K562 (cell line): ENCODE results near the gene SETD5. TPM values are rescaled to one million over a fixed set of nuclear protein-coding genes. Genes with fewer than 3 reads are reported as not detected.

Experiments
- BACH1 ChIP-seq: fragments of 200-800 bp; sonication (Bioruptor generic); IDR thresholded peaks from 2 replicates; pipeline ENCODE4 v1.6.1; 2016; ENCODE audit warnings: missing genetic modification characterization, missing compliant biosample characterization
- CXXC5 ChIP-seq: fragments of 250-450 bp; sonication (Bioruptor Pico); IDR thresholded peaks from 2 replicates; pipeline ENCODE4 v1.8.0; 2022; ENCODE audit warnings: inconsistent platforms, mild to moderate bottlenecking, moderate library complexity
- EP300 ChIP-seq: IDR thresholded peaks from 2 replicates; pipeline ENCODE4 v1.6.1; 2012; ENCODE audit warnings: low read length, improper control_type of control experiment
- ESRRA ChIP-seq: fragments of 450-650 bp; IDR thresholded peaks from 2 replicates; pipeline ENCODE4 v1.6.1; 2014; ENCODE audit warnings: low read depth, mild to moderate bottlenecking, moderate library complexity, borderline replicate concordance
- ETV1 ChIP-seq: fragments of 450-650 bp; conservative IDR thresholded peaks from 2 replicates; pipeline ENCODE4 v1.6.1; 2016; ENCODE audit warnings: missing genetic modification characterization, control low read depth, low read depth, missing compliant biosample characterization
- JUN ChIP-seq, 2 experiments: sonication (generic) in 1 of 2; formaldehyde crosslinking in 1 of 2; IDR thresholded peaks; 2 replicates each; pipeline versions ENCODE4 v1.6.1 to v1.8.0; 2012 to 2022; ENCODE audit warnings: borderline replicate concordance in 2 of 2, mild to moderate bottlenecking in 2 of 2, improper control_type of control experiment in 1 of 2, low read depth in 1 of 2, low read length in 1 of 2, missing genetic modification reagents in 1 of 2
- MCM7 ChIP-seq, 2 experiments: fragments of 450-650 bp; IDR thresholded peaks; 2 replicates each; pipeline ENCODE4 v1.6.1; 2016 to 2018
- NCOA1 ChIP-seq: fragments of 450-650 bp; IDR thresholded peaks from 2 replicates; pipeline ENCODE4 v1.6.1; 2016; ENCODE audit warnings: low read depth
- NONO ChIP-seq, 2 experiments: fragments of 200-400 bp in 1 of 2; fragments of 450-650 bp in 1 of 2; formaldehyde crosslinking in 1 of 2; IDR thresholded peaks; 2 replicates each; pipeline ENCODE4 v1.6.1; 2017; ENCODE audit warnings: low read depth in 2 of 2, mild to moderate bottlenecking in 2 of 2, moderate library complexity in 2 of 2, low read length in 1 of 2
- PML ChIP-seq: IDR thresholded peaks from 2 replicates; pipeline ENCODE4 v1.6.1; 2012; ENCODE audit warnings: low read length, inconsistent platforms
- POLR2B ChIP-seq: fragments of 450-650 bp; IDR thresholded peaks from 2 replicates; pipeline ENCODE4 v1.6.1; 2018; ENCODE audit warnings: low read depth; ENCODE audit not compliant: partially characterized antibody
- RBM22 ChIP-seq: fragments of 200-400 bp; formaldehyde crosslinking; IDR thresholded peaks from 2 replicates; pipeline ENCODE4 v1.6.1; 2018; ENCODE audit warnings: low read length, low read depth; ENCODE audit not compliant: poor library complexity, severe bottlenecking
- RCOR1 ChIP-seq, 2 experiments: IDR thresholded peaks; 2 replicates each; pipeline ENCODE4 v1.6.1; 2012; ENCODE audit warnings: low read depth in 2 of 2, low read length in 2 of 2, borderline replicate concordance in 1 of 2, improper control_type of control experiment in 1 of 2
- SIN3B ChIP-seq: fragments of 450-650 bp; IDR thresholded peaks from 2 replicates; pipeline ENCODE4 v1.6.1; 2017; ENCODE audit warnings: low read depth, mild to moderate bottlenecking, moderate library complexity
- TCF7L2 ChIP-seq: fragments of 150-350 bp; IDR thresholded peaks from 2 replicates; pipeline ENCODE4 v1.6.1; 2016; ENCODE audit warnings: low read depth, mild to moderate bottlenecking, low read length, moderate library complexity
- TFAM ChIP-seq: fragments of 250-450 bp; sonication (Bioruptor Pico); conservative IDR thresholded peaks from 2 replicates; pipeline ENCODE4 v1.5.0; 2021; ENCODE audit warnings: mild to moderate bottlenecking, moderate library complexity
- ZFP36 ChIP-seq: fragments of 150-350 bp; IDR thresholded peaks from 2 replicates; pipeline ENCODE4 v1.6.1; 2018; ENCODE audit warnings: low read length, low read depth; ENCODE audit not compliant: partially characterized antibody
- ZNF282 ChIP-seq: sonication (generic); formaldehyde crosslinking; IDR thresholded peaks from 2 replicates; pipeline ENCODE4 v1.8.1; 2023; ENCODE audit warnings: missing genetic modification reagents
- ZNF3 ChIP-seq: fragments of 250-450 bp; sonication (Bioruptor Pico); IDR thresholded peaks from 2 replicates; pipeline ENCODE4 v1.5.0; 2021; ENCODE audit warnings: mild to moderate bottlenecking, moderate library complexity
- ZNF408 ChIP-seq: fragments of 250-450 bp; sonication (Bioruptor Pico); IDR thresholded peaks from 2 replicates; pipeline ENCODE4 v1.4.0; 2020; ENCODE audit warnings: low read depth, mild to moderate bottlenecking, moderate library complexity
- ZNF785 ChIP-seq: fragments of 250-450 bp; sonication (Bioruptor Pico); IDR thresholded peaks from 2 replicates; pipeline ENCODE4 v1.4.0; 2020; ENCODE audit warnings: mild to moderate bottlenecking
- polyA plus RNA-seq, 8 experiments: library from polyadenylated mRNA; depleted of rRNA in 4 of 8; stranded (reverse) in 5 of 8; unstranded in 3 of 8; fragments of >200 nt; fragmentation: Nextera tagmentation in 2 of 8; fragmentation: Illumina TruSeq in 1 of 8; extraction: Ambion mirVana in 2 of 8; extraction: Trizol in 1 of 8; gene quantifications; 2 replicates each; pipeline versions ENCODE4 v1.2.1 to v1.2.3, GENCODE V29; 2011 to 2014; ENCODE audit warnings: inconsistent platforms in 1 of 8, missing spikeins in 1 of 8
- total RNA-seq, 7 experiments: library from RNA; depleted of rRNA in 6 of 7; stranded (reverse); fragments of >200 nt in 6 of 7; fragmentation: Illumina TruSeq in 2 of 7; extraction: Trizol in 2 of 7; gene quantifications; 2 replicates each; pipeline versions ENCODE4 v1.2.1 to v1.2.3, GENCODE V29; 2011 to 2021; ENCODE audit warnings: low replicate concordance in 1 of 7
- TF ChIP-seq, protein P1 (sequence below): conservative IDR thresholded peaks from 2 replicates; pipeline ENCODE4 v1.6.1; 2011; ENCODE audit warnings: low read depth, mild to moderate bottlenecking, low read length; ENCODE audit not compliant: control insufficient read depth
- TF ChIP-seq, protein P2 (sequence below): fragments of 450-650 bp; IDR thresholded peaks from 2 replicates; pipeline ENCODE4 v1.6.1; 2017; ENCODE audit warnings: mild to moderate bottlenecking, moderate library complexity
- TF ChIP-seq, protein P3 (sequence below): fragments of 450-650 bp; IDR thresholded peaks from one replicate; pipeline ENCODE4 v1.6.1; 2018; ENCODE audit warnings: mild to moderate bottlenecking, moderate library complexity; ENCODE audit not compliant: partially characterized antibody
- TF ChIP-seq, protein P4 (sequence below): sonication (generic); formaldehyde crosslinking; IDR thresholded peaks from 2 replicates; pipeline ENCODE4 v1.9.0; 2022; ENCODE audit warnings: mild to moderate bottlenecking, missing genetic modification reagents

SETD5 gene
- total and polyA plus RNA-seq, 9 of the 15 experiments (the other 6 are each of a cell fraction or from before 2014, with no cell fraction given) = 20.8 to 135 (median 87.2) TPM

DNA sequence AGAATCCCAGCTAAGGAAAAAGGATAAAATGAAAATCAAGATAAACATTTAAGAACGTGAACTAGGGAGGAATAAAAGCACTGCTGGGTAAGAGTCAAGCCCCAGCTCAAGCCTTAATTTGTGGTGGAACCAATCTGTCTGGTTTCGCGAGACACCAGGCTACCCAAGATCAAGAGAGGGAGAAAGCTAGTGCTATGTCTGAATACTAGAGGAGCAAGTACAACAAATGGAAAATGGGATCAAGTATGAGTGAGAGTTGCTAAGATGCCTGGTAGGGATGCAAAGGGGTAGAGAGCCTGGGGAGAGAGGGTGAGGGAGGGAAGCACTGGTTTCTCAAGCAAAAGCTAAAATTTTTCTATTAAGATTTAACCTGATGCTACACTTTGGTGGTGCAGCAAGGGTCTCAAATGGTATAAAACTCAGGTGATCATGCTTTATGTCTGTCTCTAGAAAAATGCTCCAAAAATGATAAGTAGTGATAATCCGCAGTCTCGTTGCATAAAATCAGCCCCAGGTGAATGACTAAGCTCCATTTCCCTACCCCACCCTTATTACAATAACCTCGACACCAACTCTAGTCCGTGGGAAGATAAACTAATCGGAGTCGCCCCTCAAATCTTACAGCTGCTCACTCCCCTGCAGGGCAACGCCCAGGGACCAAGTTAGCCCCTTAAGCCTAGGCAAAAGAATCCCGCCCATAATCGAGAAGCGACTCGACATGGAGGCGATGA lies 1.7 kb upstream of the SETD5 start (continued):
- TF ChIP-seq, protein P1, sequence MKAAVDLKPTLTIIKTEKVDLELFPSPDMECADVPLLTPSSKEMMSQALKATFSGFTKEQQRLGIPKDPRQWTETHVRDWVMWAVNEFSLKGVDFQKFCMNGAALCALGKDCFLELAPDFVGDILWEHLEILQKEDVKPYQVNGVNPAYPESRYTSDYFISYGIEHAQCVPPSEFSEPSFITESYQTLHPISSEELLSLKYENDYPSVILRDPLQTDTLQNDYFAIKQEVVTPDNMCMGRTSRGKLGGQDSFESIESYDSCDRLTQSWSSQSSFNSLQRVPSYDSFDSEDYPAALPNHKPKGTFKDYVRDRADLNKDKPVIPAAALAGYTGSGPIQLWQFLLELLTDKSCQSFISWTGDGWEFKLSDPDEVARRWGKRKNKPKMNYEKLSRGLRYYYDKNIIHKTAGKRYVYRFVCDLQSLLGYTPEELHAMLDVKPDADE = no peak
- TF ChIP-seq SIN3B = no peak
- no peak for TF ChIP-seq ESRRA
- TF ChIP-seq POLR2B = peak; percentile 26
- TF ChIP-seq ZNF785 (CRISPR knock-in tag) = no peak
- no peak for TF ChIP-seq ZNF408 (CRISPR knock-in tag)
- TF ChIP-seq EP300 = 0 out of 2 replicates have a peak, but pooled peaks have one; percentile 24
- no peak; the same call in 1 of the 2 replicates for TF ChIP-seq PML
- TF ChIP-seq JUN (IDR thresholded peaks at IDR 0.05; ENCODE audit: borderline replicate concordance, low read depth, low read length) = no peak
- no peak for TF ChIP-seq JUN (CRISPR knock-in tag; IDR thresholded peaks at IDR 0.05; ENCODE audit: borderline replicate concordance)
- no peak for TF ChIP-seq TFAM (CRISPR knock-in tag)
- TF ChIP-seq NONO (IDR thresholded peaks at IDR 0.05; ENCODE audit: low read depth in 2 of 2, low read length in 1 of 2) = 0 out of 4 replicates have a peak, but pooled peaks of 1 of the 2 experiments have one; percentile 28
- no peak for TF ChIP-seq ZFP36
- no peak for TF ChIP-seq ZNF3 (CRISPR knock-in tag)
- TF ChIP-seq, protein P2, sequence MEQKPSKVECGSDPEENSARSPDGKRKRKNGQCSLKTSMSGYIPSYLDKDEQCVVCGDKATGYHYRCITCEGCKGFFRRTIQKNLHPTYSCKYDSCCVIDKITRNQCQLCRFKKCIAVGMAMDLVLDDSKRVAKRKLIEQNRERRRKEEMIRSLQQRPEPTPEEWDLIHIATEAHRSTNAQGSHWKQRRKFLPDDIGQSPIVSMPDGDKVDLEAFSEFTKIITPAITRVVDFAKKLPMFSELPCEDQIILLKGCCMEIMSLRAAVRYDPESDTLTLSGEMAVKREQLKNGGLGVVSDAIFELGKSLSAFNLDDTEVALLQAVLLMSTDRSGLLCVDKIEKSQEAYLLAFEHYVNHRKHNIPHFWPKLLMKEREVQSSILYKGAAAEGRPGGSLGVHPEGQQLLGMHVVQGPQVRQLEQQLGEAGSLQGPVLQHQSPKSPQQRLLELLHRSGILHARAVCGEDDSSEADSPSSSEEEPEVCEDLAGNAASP = no peak
- 0 out of 2 replicates have a peak, but pooled peaks have one; percentile 12 for TF ChIP-seq NCOA1
- no peak for TF ChIP-seq TCF7L2
- TF ChIP-seq MCM7 (IDR thresholded peaks at IDR 0.05) = no peak
- peak in 1 of 2 experiments; percentile 72; a peak in 1 of 4 replicates for TF ChIP-seq RCOR1 (IDR thresholded peaks at IDR 0.05; ENCODE audit: borderline replicate concordance in 1 of 2, low read depth in 2 of 2, low read length in 2 of 2)
- no peak for TF ChIP-seq RBM22
- TF ChIP-seq BACH1 (tag) = no peak
- no peak for TF ChIP-seq ZNF282 (CRISPR knock-in tag)
- TF ChIP-seq, protein P3, sequence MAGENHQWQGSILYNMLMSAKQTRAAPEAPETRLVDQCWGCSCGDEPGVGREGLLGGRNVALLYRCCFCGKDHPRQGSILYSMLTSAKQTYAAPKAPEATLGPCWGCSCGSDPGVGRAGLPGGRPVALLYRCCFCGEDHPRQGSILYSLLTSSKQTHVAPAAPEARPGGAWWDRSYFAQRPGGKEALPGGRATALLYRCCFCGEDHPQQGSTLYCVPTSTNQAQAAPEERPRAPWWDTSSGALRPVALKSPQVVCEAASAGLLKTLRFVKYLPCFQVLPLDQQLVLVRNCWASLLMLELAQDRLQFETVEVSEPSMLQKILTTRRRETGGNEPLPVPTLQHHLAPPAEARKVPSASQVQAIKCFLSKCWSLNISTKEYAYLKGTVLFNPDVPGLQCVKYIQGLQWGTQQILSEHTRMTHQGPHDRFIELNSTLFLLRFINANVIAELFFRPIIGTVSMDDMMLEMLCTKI = no peak
- TF ChIP-seq CXXC5 (CRISPR knock-in tag) = no peak
- no peak for TF ChIP-seq ETV1 (tag)
- TF ChIP-seq, protein P4, sequence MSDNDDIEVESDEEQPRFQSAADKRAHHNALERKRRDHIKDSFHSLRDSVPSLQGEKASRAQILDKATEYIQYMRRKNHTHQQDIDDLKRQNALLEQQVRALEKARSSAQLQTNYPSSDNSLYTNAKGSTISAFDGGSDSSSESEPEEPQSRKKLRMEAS (CRISPR knock-in tag) = no peak
